GM19455 (cell line): ENCODE results near the gene A2ML1.
"Not testable (repeated sequence)": the region's sequence is repeated elsewhere in the genome, so short reads cannot be mapped to it uniquely, and the experiment has no call there.

ENCODE experiments used
- ATAC-seq: cut with Tn5 transposase; IDR thresholded peaks from one replicate; pipeline ENCODE4 v1.9.1; 2021; ENCODE audit not compliant: unreplicated experiment

The A2ML1 gene

DNA sequence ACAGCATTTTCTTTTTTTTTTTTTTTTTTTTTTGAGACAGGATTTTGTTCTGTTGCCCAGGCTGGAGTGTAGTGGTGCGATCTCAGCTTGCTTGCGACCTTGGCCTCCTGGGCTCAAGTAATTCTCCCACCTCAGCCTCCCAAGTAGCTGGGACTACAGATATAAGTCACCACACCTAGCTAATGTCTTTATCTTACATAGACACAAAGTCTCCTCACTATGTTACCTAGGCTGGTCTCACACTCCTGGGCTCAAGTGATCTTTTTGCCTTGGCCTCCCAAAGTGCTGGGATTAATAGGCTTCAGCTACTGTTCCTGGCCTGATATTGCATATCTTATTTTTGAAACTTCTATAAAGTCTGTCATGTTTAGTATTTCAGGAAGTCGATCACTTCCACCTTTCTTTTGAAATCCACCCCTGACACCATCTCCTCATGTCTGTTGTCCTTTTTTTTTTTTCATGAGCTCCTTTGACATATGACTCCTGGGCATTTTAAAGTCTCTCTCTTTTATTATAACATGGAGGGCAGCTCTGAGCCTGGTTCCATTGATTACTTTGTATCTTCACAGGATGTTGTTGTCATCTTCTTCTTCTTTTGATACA, 5.9 kb upstream of the A2ML1 start:
- ATAC-seq, result no peak

GRCh38 chr12:8817856-8818255, 4.6 kb upstream of the A2ML1 start:
- no peak for ATAC-seq

GRCh38 chr12:8818526-8818925, 3.9 kb upstream of the A2ML1 start:
- ATAC-seq, result no peak

- ATAC-seq, result no peak
These were observed 2.8 kb upstream of the A2ML1 start for GRCh38 chr12:8819666-8819980.

- ATAC-seq, result not testable (repeated sequence)
These were observed 1.6 kb upstream of the A2ML1 start for GRCh38 chr12:8820676-8821407.

DNA sequence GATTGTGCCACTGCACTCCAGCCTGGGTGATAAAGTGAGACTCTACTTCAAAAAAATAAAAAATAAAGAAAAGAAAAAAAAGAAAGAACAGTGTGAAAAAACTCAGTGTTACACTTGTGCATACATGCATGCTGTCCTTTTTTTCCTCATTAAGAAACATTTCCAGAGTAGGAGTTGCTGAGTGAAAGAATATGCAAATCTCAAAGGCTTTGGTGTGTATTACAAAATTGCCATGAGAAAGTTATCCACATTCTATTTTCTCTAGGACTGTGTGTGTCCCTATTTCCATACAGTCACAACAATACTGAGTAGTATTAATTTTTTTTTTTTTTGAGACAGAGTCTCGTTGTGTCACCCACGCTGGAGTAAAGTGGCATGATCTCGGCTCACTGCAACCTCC, 830 bp upstream of the A2ML1 start:
- no peak for ATAC-seq

DNA sequence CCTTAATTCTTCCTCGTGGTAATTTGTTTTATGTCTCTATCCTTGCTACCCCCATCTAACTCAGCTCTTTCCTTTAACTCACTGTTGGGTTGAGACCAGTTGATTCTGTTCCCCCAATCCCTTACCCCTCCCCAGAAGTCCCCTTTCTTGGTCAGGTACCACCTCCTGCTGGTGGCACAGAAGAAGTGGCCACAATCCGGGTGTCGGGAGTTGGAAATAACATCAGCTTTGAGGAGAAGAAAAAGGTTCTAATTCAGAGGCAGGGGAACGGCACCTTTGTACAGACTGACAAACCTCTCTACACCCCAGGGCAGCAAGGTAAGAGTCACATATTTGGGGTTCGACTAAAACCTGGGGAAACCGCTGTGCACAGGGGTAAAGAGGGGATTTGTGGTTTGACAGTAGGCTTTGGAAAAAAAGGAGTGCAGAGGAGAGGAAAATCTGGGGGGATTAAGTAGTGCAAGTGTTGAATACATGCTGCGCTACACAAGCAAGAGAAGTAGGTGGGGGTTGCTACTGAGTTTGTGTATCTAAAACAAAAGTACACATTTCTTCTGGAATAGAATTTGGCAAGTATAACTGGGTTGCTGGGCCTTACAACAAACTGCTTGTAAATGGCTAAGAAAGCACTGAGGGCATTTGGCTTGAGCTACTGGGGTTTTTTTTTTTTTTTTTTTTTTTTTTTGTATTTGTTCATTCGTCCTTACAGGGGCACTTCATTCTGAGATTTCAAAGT, 1.3 kb downstream of the A2ML1 start:
- no peak for ATAC-seq

- ATAC-seq, result no peak
These were observed 5.3 kb downstream of the A2ML1 start for GRCh38 chr12:8827551-8828256.

DNA sequence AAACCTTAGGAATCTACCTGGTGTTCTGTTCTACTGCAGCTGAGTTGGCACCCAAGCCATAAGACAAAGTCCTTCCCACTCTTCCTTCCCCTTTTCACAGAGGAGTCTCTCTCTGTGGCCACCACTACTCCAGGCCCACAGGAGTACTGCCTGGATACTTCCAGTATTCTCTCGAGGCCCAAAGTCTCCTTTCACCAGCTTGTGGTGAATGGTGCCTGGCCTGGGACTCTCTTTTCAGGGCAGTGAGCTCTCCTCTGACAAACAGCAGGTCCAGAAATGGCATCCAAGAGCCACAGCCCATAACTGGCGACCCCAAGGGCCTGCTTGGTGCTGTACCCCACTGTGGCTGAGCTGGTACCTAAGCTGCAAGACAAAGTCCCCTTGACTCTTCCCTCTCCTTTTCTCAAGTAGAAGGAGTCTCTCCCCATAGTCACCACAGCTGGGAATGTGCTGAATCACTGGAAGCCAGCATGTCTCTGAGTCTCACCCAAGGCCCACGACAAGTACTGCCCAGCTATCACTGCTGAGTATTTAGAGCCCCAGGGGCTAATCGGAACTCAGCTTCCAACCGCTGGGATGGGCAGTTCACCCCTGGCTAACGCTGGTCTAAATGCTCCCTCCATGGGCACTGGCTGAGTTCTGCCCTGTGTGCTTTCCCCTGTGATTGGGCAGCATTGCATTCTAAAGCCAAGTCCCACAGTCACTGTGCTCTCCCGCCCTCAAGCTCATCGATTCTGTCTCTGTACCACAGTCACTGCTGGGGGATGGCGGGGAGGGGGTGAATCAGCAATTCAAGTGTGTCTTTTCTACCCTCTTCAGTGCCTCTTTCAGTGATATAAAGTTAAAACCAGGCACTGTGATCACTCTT, 6.1 kb downstream of the A2ML1 start:
- ATAC-seq, result no peak

GRCh38 chr12:8829125-8829518, 6.7 kb downstream of the A2ML1 start:
- no peak for ATAC-seq

GRCh38 chr12:8829621-8830020, 7.2 kb downstream of the A2ML1 start:
- ATAC-seq, result no peak

- ATAC-seq, result no peak
These were observed 8.7 kb downstream of the A2ML1 start for GRCh38 chr12:8831116-8831515.

GRCh38 chr12:8832500-8832899, 10.1 kb downstream of the A2ML1 start:
- no peak for ATAC-seq

DNA sequence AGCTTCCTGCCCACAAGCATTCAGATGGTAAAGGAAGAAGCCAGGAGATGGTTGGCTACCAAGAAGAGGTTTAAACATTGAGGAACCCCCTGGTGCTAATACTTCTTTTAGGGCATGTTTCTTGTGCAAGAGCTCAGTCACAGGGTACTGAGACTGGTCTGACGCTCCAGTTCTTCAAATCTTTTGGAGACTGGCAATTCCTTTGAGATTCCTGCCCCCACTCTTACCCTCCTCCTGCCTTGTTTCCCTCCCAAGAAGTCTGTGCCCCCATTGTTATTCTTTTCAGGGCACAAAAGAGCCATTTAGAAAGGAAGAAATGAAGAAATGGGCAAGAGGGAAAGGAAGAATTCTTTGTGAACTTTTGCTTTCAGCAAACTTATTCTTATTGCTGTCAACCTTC, 11.8 kb downstream of the A2ML1 start:
- ATAC-seq, result no peak

DNA sequence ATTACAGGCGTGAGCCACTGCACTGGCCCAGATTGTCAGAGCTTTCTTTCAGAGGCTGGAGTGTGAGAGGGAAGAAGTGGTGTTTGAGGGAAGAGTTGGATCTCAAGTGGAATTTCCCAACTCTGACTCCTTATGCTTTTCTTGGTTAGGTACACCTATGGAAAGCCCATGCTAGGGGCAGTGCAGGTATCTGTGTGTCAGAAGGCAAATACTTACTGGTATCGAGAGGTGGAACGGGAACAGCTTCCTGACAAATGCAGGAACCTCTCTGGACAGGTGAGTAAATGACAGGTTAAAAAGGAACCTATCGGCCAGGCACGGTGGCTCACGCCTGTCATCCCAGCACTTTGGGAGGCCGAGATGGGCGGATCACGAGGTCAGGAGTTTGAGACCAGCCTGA, 14.9 kb downstream of the A2ML1 start:
- ATAC-seq, result no peak

DNA sequence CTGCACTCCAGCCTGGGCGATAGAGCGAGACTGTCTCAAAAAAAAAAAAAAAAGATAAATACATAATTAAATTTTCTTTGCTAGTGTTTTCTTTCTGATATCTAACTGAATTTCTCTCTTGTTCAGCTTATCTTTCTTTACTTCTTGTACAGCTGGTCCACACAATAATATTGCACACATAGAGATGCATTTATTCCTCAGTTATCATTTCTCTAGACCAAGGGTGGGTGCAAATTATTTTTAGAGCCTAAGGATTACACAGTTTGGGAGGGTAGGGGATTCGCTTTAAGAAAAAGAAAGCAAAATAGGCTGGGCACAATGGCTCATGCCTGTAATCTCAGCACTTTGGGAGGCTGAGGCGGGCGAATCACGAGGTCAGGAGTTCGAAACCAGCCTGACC, 17.9 kb downstream of the A2ML1 start:
- ATAC-seq, result no peak

DNA sequence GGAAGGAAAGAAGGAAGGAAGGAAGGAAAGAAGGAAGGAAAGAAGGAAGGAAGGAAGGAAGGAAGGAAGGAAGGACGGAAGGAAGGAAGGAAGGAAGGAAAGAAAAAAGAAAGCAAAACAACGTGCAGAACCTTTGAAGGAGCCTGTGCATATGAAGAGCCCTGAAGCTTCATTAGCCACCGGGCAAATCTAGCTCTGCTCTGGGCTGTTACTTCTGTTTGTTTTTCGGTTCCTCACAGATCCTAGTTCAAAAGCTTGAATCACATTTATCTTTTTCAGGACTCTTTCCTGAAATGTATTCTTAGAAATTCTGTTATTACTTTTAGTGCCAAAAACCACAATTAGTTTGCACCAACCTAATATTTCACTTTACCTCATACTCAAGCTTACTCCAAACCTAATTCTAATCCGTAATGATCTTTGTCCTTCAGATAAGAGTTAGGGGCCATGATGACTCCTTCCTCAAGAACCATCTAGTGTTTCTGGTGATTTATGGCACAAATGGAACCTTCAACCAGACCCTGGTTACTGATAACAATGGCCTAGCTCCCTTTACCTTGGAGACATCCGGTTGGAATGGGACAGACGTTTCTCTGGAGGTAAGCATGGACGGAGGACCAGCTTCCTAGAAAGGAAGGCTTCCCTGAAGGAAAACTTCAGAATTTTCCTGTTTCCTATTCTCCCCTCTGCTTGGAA, 18.7 kb downstream of the A2ML1 start:
- no peak for ATAC-seq

GRCh38 chr12:8841778-8842177, 19.4 kb downstream of the A2ML1 start:
- no peak for ATAC-seq

DNA sequence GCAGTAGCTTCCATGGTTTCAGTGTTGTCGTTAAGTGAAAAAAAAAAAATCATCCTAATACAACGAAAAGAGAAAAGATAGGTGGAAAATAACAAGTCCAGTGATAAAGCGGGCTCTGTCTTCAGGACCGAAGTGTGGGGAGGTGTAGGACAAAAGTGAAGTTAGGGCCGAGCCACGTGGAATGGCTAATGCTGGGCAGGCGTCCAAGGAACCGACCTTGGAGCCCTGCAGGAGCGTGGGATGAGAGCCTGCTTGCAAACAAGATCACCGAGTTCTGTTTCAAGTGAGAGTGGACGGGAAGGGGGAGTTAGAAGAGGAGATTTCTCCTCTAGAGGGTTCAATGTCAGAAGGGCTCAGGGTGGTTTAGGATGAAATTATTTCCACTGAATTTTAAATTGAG, 22.2 kb downstream of the A2ML1 start:
- ATAC-seq, result no peak

GRCh38 chr12:8846305-8846704, 23.9 kb downstream of the A2ML1 start:
- ATAC-seq, result no peak
